HG03432 (cell line): ENCODE results near the gene CHST7.

Experiments used
- ATAC-seq: cut with Tn5 transposase; IDR thresholded peaks from one replicate; pipeline ENCODE4 v1.9.1; 2021; ENCODE audit warnings: mild to moderate bottlenecking, moderate library complexity; ENCODE audit not compliant: unreplicated experiment

CHST7 gene

DNA sequence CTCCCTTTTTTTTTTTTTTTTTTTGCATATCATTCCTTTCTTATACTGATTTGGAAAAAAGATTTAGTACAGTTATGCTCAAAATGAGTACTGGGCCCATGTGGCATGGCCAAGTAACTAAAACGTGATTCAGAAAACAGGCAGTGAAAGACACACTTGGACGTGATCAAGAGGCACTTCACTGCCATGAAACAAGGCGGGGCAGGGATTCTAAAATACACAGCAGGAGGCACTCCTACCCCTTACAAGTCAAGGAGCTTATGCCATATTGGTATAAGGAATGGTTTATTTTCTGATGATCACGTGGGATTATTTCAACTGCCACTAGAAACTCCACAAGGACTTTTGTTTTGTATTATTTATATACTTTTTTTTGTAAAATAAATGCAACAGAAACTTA is 72.0 kb downstream of the CHST7 start:
- no peak for ATAC-seq

- ATAC-seq = no peak
Measured at GRCh38 chrX:46647251-46647650, 73.7 kb downstream of the CHST7 start.
